Ascending aorta (tissue), 2 donors: ENCODE results near the gene SMTNL2. TPM values are rescaled to one million over a fixed set of nuclear protein-coding genes. Genes with fewer than 3 reads are reported as not detected.
"Not testable (repeated sequence)": the region's sequence is repeated elsewhere in the genome, so short reads cannot be mapped to it uniquely, and the experiment has no call there.

Experiments
- DNase-seq, 2 donors: peaks; one replicate each; pipeline ENCODE4 v3.0.0-alpha.2; 2019; ENCODE audit warnings: low spot score in 2 of 2
- H3K27ac ChIP-seq, 2 donors: fragments of 200-600 bp; sonication (generic); one replicate each; pipeline ENCODE4 v1.5.1; 2016 to 2017; ENCODE audit warnings: mild to moderate bottlenecking in 1 of 2
- H3K27me3 ChIP-seq: fragments of 200-600 bp; sonication (generic); one replicate; pipeline ENCODE4 v1.5.1; 2017
- H3K36me3 ChIP-seq, 2 donors: fragments of 200-600 bp; sonication (generic); one replicate each; pipeline ENCODE4 v1.5.1; 2016
- H3K4me1 ChIP-seq, 2 donors: fragments of 200-600 bp; sonication (generic); one replicate each; pipeline ENCODE4 v1.5.1; 2016 to 2017; ENCODE audit warnings: mild to moderate bottlenecking in 1 of 2
- H3K4me3 ChIP-seq, 2 donors: fragments of 200-600 bp; sonication (generic); one replicate each; pipeline ENCODE4 v1.5.1; 2016 to 2017; ENCODE audit warnings: mild to moderate bottlenecking in 1 of 2
- H3K9me3 ChIP-seq, 2 donors: fragments of 200-600 bp; sonication (generic); one replicate each; pipeline ENCODE4 v1.5.1; 2016
- intact Hi-C: fragments of 100-400 bp; cut with DNase I; formaldehyde crosslinking; loops from one replicate; pipeline ENCODE4 v1.15.1; 2023
- total RNA-seq: library from RNA; depleted of rRNA; stranded (reverse); fragments of >200 nt; gene quantifications from one replicate; pipeline ENCODE4 v1.1.0, GENCODE V29; 2016
- TF ChIP-seq, protein P1 (sequence below), 3 experiments: fragments of 200-600 bp in 2 of 3; fragments of 450-650 bp in 1 of 3; sonication (generic) in 2 of 3; IDR thresholded peaks; one replicate each; pipeline ENCODE4 v1.5.1; 2016 to 2019; ENCODE audit warnings: antibody characterized with exemption in 3 of 3, mild to moderate bottlenecking in 1 of 3, moderate library complexity in 1 of 3

The SMTNL2 gene
- total RNA-seq, 1 donor from 2014 or later: 15.6 TPM

DNA sequence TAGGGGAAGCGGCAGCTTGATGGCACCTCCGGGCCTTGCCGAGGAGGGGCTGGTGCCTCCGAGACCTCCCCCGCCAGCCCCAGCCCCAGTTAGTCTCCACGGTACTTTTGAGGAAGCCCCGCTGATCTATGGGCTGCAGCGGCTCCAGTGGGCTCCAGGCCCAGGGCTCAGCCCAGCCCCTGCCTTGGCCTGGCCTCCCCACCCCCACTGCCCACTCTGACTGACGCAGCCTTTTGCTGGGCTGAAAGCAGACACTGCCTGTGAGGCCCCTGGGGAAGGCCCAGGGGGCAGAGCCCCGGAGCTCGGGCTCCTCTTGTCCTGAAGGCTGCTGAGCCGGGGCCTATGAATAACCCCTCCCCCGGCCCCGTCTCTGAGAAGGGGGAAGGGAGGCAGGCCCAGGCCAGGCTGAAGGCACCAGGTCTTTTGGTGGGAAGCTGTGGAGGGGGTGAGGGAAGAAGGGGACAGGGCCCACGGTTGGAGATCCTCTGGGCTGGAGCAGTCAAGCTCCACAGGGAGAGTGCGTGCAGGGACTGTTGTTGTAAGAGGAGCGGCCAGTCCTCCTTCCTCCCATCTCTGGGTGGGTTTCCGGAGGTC, 7.5 kb upstream of the SMTNL2 start:
- Histone ChIP-seq H3K27ac (no peak overlapping the region), H3K4me3 (no peak overlapping the region)
- no peak for DNase-seq

GRCh38 chr17:4577386-4577993, 6.8 kb upstream of the SMTNL2 start:
- no peak for DNase-seq
- Histone ChIP-seq H3K27ac (no peak overlapping the region), H3K4me3 (no peak overlapping the region), H3K36me3 (no peaks in the 10 kb centered on the region), H3K9me3 (no peaks in the 10 kb centered on the region), H3K27me3 (peaks cover 4% of the 10 kb centered on the region), H3K4me1 (no peaks in the 10 kb centered on the region)
- TF ChIP-seq, protein P1, sequence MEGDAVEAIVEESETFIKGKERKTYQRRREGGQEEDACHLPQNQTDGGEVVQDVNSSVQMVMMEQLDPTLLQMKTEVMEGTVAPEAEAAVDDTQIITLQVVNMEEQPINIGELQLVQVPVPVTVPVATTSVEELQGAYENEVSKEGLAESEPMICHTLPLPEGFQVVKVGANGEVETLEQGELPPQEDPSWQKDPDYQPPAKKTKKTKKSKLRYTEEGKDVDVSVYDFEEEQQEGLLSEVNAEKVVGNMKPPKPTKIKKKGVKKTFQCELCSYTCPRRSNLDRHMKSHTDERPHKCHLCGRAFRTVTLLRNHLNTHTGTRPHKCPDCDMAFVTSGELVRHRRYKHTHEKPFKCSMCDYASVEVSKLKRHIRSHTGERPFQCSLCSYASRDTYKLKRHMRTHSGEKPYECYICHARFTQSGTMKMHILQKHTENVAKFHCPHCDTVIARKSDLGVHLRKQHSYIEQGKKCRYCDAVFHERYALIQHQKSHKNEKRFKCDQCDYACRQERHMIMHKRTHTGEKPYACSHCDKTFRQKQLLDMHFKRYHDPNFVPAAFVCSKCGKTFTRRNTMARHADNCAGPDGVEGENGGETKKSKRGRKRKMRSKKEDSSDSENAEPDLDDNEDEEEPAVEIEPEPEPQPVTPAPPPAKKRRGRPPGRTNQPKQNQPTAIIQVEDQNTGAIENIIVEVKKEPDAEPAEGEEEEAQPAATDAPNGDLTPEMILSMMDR (IDR thresholded peaks at IDR 0.05): no peak
- intact Hi-C loops: no loop called here

More for the DNA sequence above, 7.5 kb upstream of the SMTNL2 start:
- H3K4me1 ChIP-seq: no peaks in the 10 kb centered on the region
- intact Hi-C loops: no loop called here
- TF ChIP-seq, protein P1 (IDR thresholded peaks at IDR 0.05): no peak
- no peaks in the 10 kb centered on the region for H3K36me3 ChIP-seq
- no peaks in the 10 kb centered on the region for H3K9me3 ChIP-seq
- peaks cover under 1% of the 10 kb centered on the region for H3K27me3 ChIP-seq

DNA sequence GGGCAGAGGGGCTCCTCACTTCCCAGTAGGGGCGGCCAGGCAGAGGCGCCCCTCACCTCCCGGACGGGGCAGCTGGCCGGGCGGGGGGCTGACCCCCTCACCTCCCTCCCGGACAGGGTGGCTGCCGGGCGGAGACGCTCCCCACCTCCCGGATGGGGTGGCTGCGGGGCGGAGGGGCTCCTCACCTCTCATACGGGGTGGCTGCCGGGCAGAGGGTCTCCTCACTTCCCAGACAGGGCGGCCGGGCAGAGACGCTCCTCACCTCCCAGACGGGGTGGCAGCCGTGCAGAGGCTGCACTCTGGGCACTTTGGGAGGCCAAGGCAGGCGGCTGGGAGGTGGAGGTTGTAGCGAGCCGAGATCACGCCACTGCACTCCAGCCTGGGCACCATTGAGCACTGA, 6.0 kb upstream of the SMTNL2 start:
- H3K27me3 ChIP-seq, H3K4me1 ChIP-seq, H3K9me3 ChIP-seq, H3K4me3 ChIP-seq, H3K36me3 ChIP-seq, intact Hi-C loops, DNase-seq, H3K27ac ChIP-seq: not testable (repeated sequence)

DNA sequence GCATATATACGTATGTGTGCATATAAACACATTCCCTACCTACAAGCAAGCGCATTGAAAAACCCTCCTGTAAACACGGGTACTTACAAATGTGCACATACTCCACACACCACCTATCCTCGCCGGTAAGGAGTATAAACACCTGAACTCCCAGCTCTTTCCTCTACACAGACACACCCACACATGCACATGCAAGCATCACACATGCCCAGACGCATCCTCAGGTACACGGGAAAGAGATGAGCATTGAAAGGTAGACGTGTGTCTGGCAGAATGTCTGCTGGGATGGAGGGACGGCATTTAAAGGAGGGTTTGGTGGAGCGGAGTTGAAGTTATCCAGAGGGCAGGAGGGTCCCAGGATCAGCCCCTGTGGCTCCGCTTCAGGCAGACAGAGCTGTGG, 4.7 kb upstream of the SMTNL2 start:
- no peak overlapping the region for H3K4me3 ChIP-seq
- DNase-seq: no peak
- H3K9me3 ChIP-seq: no peaks in the 10 kb centered on the region
- H3K27me3 ChIP-seq: peaks cover 11% of the 10 kb centered on the region
- TF ChIP-seq, protein P1 (IDR thresholded peaks at IDR 0.05): no peak
- intact Hi-C loops: no loop called here
- H3K36me3 ChIP-seq: no peaks in the 10 kb centered on the region
- H3K4me1 ChIP-seq: peaks cover 2 to 7% of the 10 kb centered on the region in 2 donors
- no peak overlapping the region for H3K27ac ChIP-seq

DNA sequence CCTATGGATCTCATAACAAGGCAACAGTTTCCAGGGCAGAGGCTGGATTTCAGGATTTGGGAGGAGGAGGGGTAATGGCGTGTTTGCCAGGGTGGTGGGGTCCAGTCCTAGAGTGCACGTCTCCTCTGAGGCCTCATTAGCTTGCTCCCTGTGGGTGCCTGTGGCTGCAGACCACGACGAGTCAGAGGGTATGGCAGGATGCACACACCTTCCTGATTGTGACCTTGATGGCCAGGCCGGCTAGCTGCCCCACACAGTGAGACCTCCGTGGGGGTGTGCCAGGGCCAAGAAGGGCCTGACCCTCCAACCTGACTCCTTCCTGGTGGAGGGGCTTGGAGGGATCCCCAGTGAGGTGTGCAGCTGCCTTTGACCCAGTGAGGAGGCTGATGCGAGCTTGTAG, 4.0 kb upstream of the SMTNL2 start:
- Histone ChIP-seq H3K4me1 (peaks cover 2 to 9% of the 10 kb centered on the region in 2 donors), H3K36me3 (no peaks in the 10 kb centered on the region), H3K9me3 (no peaks in the 10 kb centered on the region), H3K27ac (no peak overlapping the region), H3K27me3 (peaks cover 16% of the 10 kb centered on the region), H3K4me3 (no peak overlapping the region)
- DNase-seq: no peak
- TF ChIP-seq, protein P1 (IDR thresholded peaks at IDR 0.05): no peak
- intact Hi-C loops: no loop called here

DNA sequence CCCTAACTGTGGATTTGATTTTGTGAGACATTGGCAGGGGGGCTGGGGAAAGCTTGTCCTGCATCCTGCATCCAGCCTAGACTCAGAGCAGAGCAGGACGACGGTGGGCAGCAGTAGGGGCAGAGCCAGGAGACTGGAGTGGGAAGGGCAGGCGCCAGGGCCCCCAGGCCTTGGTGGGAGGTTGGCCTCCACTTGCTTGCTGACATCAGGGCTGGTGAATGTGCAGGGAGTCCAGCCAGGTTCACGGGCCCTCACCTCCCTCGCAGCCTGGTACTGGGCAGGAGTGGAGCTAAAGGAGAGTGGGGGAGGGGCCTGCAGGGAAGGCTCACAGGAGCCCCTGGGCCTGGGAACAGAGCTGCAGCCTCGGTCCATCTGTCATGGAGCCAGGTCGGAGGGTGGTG, 2.2 kb upstream of the SMTNL2 start:
- peaks cover 18% of the 10 kb centered on the region for H3K27me3 ChIP-seq
- H3K36me3 ChIP-seq: no peaks in the 10 kb centered on the region
- H3K9me3 ChIP-seq: no peaks in the 10 kb centered on the region
- peaks cover 2 to 9% of the 10 kb centered on the region in 2 donors for H3K4me1 ChIP-seq
- intact Hi-C loops: no loop called here
- H3K27ac ChIP-seq: no peak overlapping the region
- TF ChIP-seq, protein P1 (IDR thresholded peaks at IDR 0.05): no peak
- no peak overlapping the region for H3K4me3 ChIP-seq
- no peak for DNase-seq
